ENCODE results near the gene MAMSTR. TPM values are rescaled to one million over a fixed set of nuclear protein-coding genes. Genes with fewer than 3 reads are reported as not detected.

The MAMSTR gene
- total RNA-seq, 2 experiments from 2014 or later, result 0.56 to 1.0 TPM

GRCh38 chr19:48678201-48678600, 41.3 kb downstream of the MAMSTR start:
- no peak for TF ChIP-seq CTCF (IDR thresholded peaks at IDR 0.05)
- ChIA-PET POLR2A (no interaction called here), CTCF (no interaction called here)
- Mint-ChIP-seq H3K9me3 (no peaks in the 10 kb centered on the region), H3K4me3 (no peak overlapping the region), H3K4me1 (ENCODE audit: low read depth) (peaks cover 3% of the 10 kb centered on the region), H3K27me3 (no peaks in the 10 kb centered on the region), H3K27ac (no peak overlapping the region), H3K36me3 (ENCODE audit: low read depth) (no peaks in the 10 kb centered on the region)
- DNase-seq, result no peak
- ATAC-seq, result no peak
- intact Hi-C loops (cut with micrococcal nuclease), result no loop called here

- H3K9me3 Mint-ChIP-seq, result no peaks in the 10 kb centered on the region
- H3K36me3 Mint-ChIP-seq (ENCODE audit: low read depth), result no peaks in the 10 kb centered on the region
- ATAC-seq, result no peak
- no peaks in the 10 kb centered on the region for H3K27me3 Mint-ChIP-seq
- POLR2A ChIA-PET, result interaction anchor here (1.0 kb wide), 1 partner anchor 11 kb away, joined by 3 read pairs; no protein-coding TSS in a partner anchor
- DNase-seq, result no peak
- CTCF ChIA-PET, result interaction anchor here (1.0 to 3.1 kb wide), 3 partner anchors 24 to 112 kb away, joined by 3 to 15 read pairs (median 3); no protein-coding TSS in a partner anchor
- peaks cover 3% of the 10 kb centered on the region for H3K4me1 Mint-ChIP-seq (ENCODE audit: low read depth)
- intact Hi-C loops (cut with micrococcal nuclease), result no loop called here
- H3K27ac Mint-ChIP-seq, result no peak overlapping the region
- no peak overlapping the region for H3K4me3 Mint-ChIP-seq
- TF ChIP-seq CTCF (IDR thresholded peaks at IDR 0.05), result no peak
These were observed 42.6 kb downstream of the MAMSTR start for GRCh38 chr19:48676887-48677286.

- intact Hi-C loops (cut with micrococcal nuclease), result no loop called here
- no peaks in the 10 kb centered on the region for H3K9me3 Mint-ChIP-seq
- POLR2A ChIA-PET, result interaction anchor here (1.0 kb wide), 1 partner anchor 11 kb away, joined by 3 read pairs; no protein-coding TSS in a partner anchor
- H3K4me1 Mint-ChIP-seq (ENCODE audit: low read depth), result peaks cover 3% of the 10 kb centered on the region
- TF ChIP-seq CTCF (IDR thresholded peaks at IDR 0.05), result no peak
- no peaks in the 10 kb centered on the region for H3K27me3 Mint-ChIP-seq
- no peak for DNase-seq
- no peak overlapping the region for H3K4me3 Mint-ChIP-seq
- CTCF ChIA-PET, result interaction anchor here (1.0 to 3.1 kb wide), 7 partner anchors 18 to 119 kb away, joined by 3 to 18 read pairs (median 6); partner anchors contain the start of gene RASIP1
- H3K36me3 Mint-ChIP-seq (ENCODE audit: low read depth), result no peaks in the 10 kb centered on the region
- H3K27ac Mint-ChIP-seq, result no peak overlapping the region
- ATAC-seq, result no peak
These were observed 43.0 kb downstream of the MAMSTR start for GRCh38 chr19:48676487-48676886.

- peak; percentile 85 for DNase-seq
- ChIA-PET POLR2A (interaction anchor here (0.6 to 0.9 kb wide), 2 partner anchors 52 to 142 kb away, joined by 3 to 4 read pairs; no protein-coding TSS in a partner anchor), CTCF (interaction anchor here (0.6 to 3.1 kb wide), 29 partner anchors 8 to 297 kb away, joined by 3 to 18 read pairs (median 4); partner anchors contain the start of genes CA11 and RASIP1)
- peak; percentile 99 for ATAC-seq
- Mint-ChIP-seq H3K9me3 (no peaks in the 10 kb centered on the region), H3K4me1 (ENCODE audit: low read depth) (peaks cover 3% of the 10 kb centered on the region), H3K36me3 (ENCODE audit: low read depth) (no peaks in the 10 kb centered on the region), H3K27me3 (no peaks in the 10 kb centered on the region), H3K27ac (no peak overlapping the region), H3K4me3 (no peak overlapping the region)
- intact Hi-C loops (cut with micrococcal nuclease), result no loop called here
- TF ChIP-seq CTCF (IDR thresholded peaks at IDR 0.05), result peak; percentile 75
These were observed 44.4 kb downstream of the MAMSTR start for GRCh38 chr19:48674921-48675824.
